ENCODE data around the gene HOXC12.

Gene HOXC12

GRCh38 chr12:53948650-53949593 lies 5.8 kb upstream of the HOXC12 start:
- Histone ChIP-seq H3K27me3 (peaks cover 100% of the 10 kb centered on the region in 11 experiments), H3K4me2 (no peak overlapping the region), H3K36me3 (no peaks in the 10 kb centered on the region), H3K27ac (no peak overlapping the region), H3K4me3 (no peak overlapping the region), H4K20me1 (peaks cover 0 to 90% (median 62%) of the 10 kb centered on the region in 11 experiments; a peak in 17 of 22 replicates), H3K4me1 (no peaks in the 10 kb centered on the region), H3K9ac (no peak overlapping the region), H3K9me3 (replicated peaks in 1 of 11) (peaks cover 3 to 60% (median 25%) of the 10 kb centered on the region in 11 experiments; a peak in 19 of 22 replicates)
- no peak for TF ChIP-seq Cebpa-rat (IDR thresholded peaks at IDR 0.05)

GRCh38 chr12:53949631-53950436 lies 4.9 kb upstream of the HOXC12 start:
- H3K4me3 ChIP-seq = no peak overlapping the region
- no peaks in the 10 kb centered on the region for H3K4me1 ChIP-seq
- H3K36me3 ChIP-seq = no peaks in the 10 kb centered on the region
- peaks cover 7 to 59% (median 25%) of the 10 kb centered on the region in 11 experiments; a peak in 20 of 22 replicates for H3K9me3 ChIP-seq (replicated peaks in 1 of 11)
- H3K27ac ChIP-seq = no peak overlapping the region
- peaks cover 100% of the 10 kb centered on the region in 11 experiments for H3K27me3 ChIP-seq
- peaks cover 0 to 87% (median 61%) of the 10 kb centered on the region in 11 experiments; a peak in 17 of 22 replicates for H4K20me1 ChIP-seq
- no peak overlapping the region for H3K9ac ChIP-seq
- H3K4me2 ChIP-seq = no peak overlapping the region
- TF ChIP-seq Cebpa-rat (IDR thresholded peaks at IDR 0.05) = no peak

DNA sequence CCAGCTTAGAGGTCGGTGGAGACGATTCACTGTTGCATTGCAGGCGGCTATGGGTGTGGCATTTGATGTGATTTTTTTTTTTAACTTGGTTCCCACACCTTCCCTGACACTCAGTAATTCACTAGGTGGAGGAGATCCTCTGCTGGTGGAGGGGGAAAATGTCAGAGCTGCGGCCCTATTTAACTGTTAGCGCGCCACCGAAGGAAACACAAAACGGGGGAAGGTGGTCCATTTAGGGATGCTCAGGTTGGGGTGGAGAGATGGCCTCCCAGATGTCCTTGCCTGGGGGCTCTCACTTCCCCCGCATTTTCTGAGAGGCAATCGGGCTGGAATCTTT lies 4.3 kb upstream of the HOXC12 start:
- no peak overlapping the region for H3K4me3 ChIP-seq
- no peaks in the 10 kb centered on the region for H3K4me1 ChIP-seq
- H4K20me1 ChIP-seq = peaks cover 0 to 87% (median 62%) of the 10 kb centered on the region in 11 experiments; a peak in 17 of 22 replicates
- H3K36me3 ChIP-seq = no peaks in the 10 kb centered on the region
- no peak overlapping the region for H3K9ac ChIP-seq
- no peak for TF ChIP-seq Cebpa-rat (IDR thresholded peaks at IDR 0.05)
- H3K27me3 ChIP-seq = peaks cover 100% of the 10 kb centered on the region in 11 experiments
- peaks cover 9 to 59% (median 25%) of the 10 kb centered on the region in 11 experiments; a peak in 20 of 22 replicates for H3K9me3 ChIP-seq (replicated peaks in 1 of 11)
- H3K4me2 ChIP-seq = no peak overlapping the region
- no peak overlapping the region for H3K27ac ChIP-seq

GRCh38 chr12:53950789-53951576 lies 3.7 kb upstream of the HOXC12 start:
- TF ChIP-seq Cebpa-rat (IDR thresholded peaks at IDR 0.05) = no peak
- Histone ChIP-seq H3K4me1 (no peaks in the 10 kb centered on the region), H3K9me3 (replicated peaks in 1 of 11) (peaks cover 9 to 59% (median 20%) of the 10 kb centered on the region in 11 experiments; a peak in 20 of 22 replicates), H4K20me1 (peaks cover 0 to 87% (median 66%) of the 10 kb centered on the region in 11 experiments; a peak in 17 of 22 replicates), H3K9ac (no peak overlapping the region), H3K27me3 (peaks cover 100% of the 10 kb centered on the region in 11 experiments), H3K27ac (no peak overlapping the region), H3K4me3 (no peak overlapping the region), H3K4me2 (no peak overlapping the region), H3K36me3 (no peaks in the 10 kb centered on the region)

DNA sequence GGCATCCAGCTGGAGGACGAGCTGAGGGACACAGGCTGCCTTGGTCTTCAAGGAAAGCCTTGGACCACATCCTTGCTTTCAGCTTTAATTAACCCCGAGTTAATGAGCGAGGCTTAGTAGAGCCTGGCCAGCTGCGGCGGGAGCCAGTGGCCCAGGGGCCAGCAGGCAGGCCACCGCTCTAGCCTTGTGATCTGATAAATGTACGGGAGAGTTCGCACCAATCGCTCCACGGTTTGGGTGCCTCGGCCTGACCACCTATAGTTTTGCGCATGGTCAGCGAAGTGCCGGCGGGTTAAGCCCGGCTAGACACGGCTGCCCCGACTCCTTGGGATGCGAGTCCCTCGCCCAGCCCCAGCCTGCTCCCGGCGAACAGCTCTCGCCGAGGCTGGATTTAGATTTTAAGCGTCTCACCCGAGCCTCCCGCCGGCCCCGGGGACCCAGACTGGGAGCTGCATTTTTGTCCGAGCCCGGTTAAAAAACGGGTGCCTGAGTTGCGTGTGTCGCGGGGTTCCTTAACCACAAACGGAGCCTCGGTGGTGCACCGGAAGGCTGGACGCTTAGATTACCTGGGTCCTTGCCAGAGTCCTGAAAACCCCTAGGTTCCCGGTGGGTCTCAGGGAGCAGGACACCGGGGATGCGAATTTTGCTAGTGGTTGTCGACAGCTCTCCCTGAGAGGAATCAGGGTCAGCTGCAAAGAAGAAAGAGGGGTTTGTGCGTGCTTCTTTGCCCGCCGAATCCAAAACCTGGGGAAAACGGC lies 2.9 kb upstream of the HOXC12 start:
- no peak for TF ChIP-seq Cebpa-rat (IDR thresholded peaks at IDR 0.05)
- H3K9me3 ChIP-seq (replicated peaks in 1 of 11) = peaks cover 9 to 64% (median 20%) of the 10 kb centered on the region in 11 experiments; a peak in 20 of 22 replicates
- peaks cover 0 to 5% (median 3%) of the 10 kb centered on the region in 10 experiments; a peak in 8 of 20 replicates for H3K4me1 ChIP-seq
- no peak overlapping the region for H3K4me3 ChIP-seq
- no peak overlapping the region for H3K9ac ChIP-seq
- no peak overlapping the region for H3K4me2 ChIP-seq
- peaks cover 100% of the 10 kb centered on the region in 11 experiments for H3K27me3 ChIP-seq
- H3K27ac ChIP-seq = no peak overlapping the region
- H3K36me3 ChIP-seq = no peaks in the 10 kb centered on the region
- peaks cover 0 to 89% (median 73%) of the 10 kb centered on the region in 11 experiments; a peak in 17 of 22 replicates for H4K20me1 ChIP-seq

DNA sequence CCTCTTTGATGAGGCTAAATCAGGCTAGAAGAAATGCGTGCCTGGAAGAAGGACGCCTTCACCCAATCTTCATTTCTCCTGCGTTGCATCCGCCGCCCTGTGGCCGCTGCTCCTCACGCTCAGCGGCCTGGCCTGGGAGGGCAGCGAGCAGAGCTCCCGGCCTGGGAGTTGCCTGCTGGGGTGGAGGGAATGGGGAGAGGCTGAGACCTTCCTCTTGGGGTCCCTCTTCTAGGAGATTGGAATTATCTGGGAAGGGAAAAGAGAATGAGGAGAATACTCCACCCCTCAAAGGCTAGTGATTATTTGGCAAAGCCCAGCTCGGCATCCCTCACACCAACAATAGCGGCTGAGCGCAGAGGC lies 2.4 kb upstream of the HOXC12 start:
- Histone ChIP-seq H3K4me1 (peaks cover 0 to 9% (median 7%) of the 10 kb centered on the region in 10 experiments; a peak in 8 of 20 replicates), H3K4me3 (no peak overlapping the region), H3K27ac (no peak overlapping the region), H3K9me3 (replicated peaks in 1 of 11) (peaks cover 9 to 69% (median 20%) of the 10 kb centered on the region in 11 experiments; a peak in 20 of 22 replicates), H3K36me3 (no peaks in the 10 kb centered on the region), H3K27me3 (peaks cover 100% of the 10 kb centered on the region in 11 experiments), H3K4me2 (no peak overlapping the region), H3K9ac (no peak overlapping the region), H4K20me1 (peaks cover 0 to 92% (median 78%) of the 10 kb centered on the region in 11 experiments; a peak in 17 of 22 replicates)
- TF ChIP-seq Cebpa-rat (IDR thresholded peaks at IDR 0.05) = no peak

DNA sequence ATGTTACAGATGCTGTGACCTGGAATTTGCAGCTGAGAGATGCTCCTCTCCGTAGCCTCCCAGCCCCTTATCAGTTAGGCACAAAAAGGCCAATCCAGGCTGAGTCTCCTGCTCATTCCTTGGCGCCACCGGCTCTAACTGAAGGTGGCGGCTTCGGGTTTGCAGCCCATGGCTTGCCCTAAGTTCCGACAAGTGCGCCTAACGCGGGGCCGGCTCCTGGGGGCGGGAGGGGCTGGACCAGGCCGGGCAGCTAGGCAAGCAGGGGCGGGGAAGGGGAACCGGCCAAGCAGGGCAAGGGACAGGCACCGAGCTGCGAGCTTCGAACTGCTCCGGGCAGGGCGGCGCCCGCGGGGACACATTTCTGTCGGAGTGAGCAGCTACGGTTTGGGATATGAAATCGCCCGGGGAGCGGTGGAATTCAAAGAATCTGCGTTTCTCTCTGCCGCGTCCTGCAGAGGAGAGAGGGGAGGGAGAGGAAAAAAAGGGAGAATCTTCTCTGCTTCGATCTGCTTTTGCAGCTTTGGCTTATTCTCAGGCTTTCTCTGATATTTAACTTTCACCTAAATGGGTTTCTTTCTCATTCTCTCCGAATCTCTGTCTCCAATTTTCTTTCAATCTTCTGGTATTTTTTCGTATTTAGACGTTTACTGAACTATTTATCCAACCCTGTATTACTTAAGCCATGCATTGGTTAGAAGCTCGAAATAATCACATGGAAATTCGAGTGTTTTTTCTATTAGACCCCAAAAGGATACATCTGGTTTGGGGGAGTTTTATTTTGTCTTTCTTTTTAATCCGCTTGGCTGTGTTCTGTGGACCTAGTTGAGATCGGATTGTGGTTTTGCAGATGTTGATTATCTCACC lies 1.6 kb upstream of the HOXC12 start:
- no peak overlapping the region for H3K4me2 ChIP-seq

More for the DNA sequence above, 1.6 kb upstream of the HOXC12 start:
- no peak for TF ChIP-seq Cebpa-rat (IDR thresholded peaks at IDR 0.05)
- Histone ChIP-seq H3K4me1 (peaks cover 0 to 9% (median 7%) of the 10 kb centered on the region in 10 experiments; a peak in 8 of 20 replicates), H3K9ac (no peak overlapping the region), H3K9me3 (replicated peaks in 1 of 11) (peaks cover 9 to 71% (median 20%) of the 10 kb centered on the region in 11 experiments; a peak in 20 of 22 replicates), H3K27ac (no peak overlapping the region), H4K20me1 (peaks cover 0 to 96% (median 85%) of the 10 kb centered on the region in 11 experiments; a peak in 17 of 22 replicates), H3K36me3 (no peaks in the 10 kb centered on the region), H3K4me3 (no peak overlapping the region), H3K27me3 (peaks cover 100% of the 10 kb centered on the region in 11 experiments)

All from BLaER1 treated with 17β-estradiol and CSF1 and Interleukin-3, amounts not matched to agents 10 nM and 100 nM (cell line).